ENCODE data around the gene GABRG3. TPM values are rescaled to one million over a fixed set of nuclear protein-coding genes. Genes with fewer than 3 reads are reported as not detected.

GABRG3 gene
- total and polyA plus RNA-seq, 2 donors (not counting 3 experiments of a cell fraction or from before 2014, with no cell fraction given), result not detected

GRCh38 chr15:26954403-26954802, 16.6 kb upstream of the GABRG3 start:
- dilution Hi-C loops (cut with MboI; ENCODE audit: extremely low pct_ligation_motif_present, low sequenced_read_pairs), result no loop called here

GRCh38 chr15:26967719-26968269, 3.2 kb upstream of the GABRG3 start:
- no TSS peak for BruUV-seq (replicated peaks)
- dilution Hi-C loops (cut with MboI; ENCODE audit: extremely low pct_ligation_motif_present, low sequenced_read_pairs), result no loop called here
- Histone ChIP-seq H3K4me3 (replicated peaks in 1 of 3; ENCODE audit: insufficient read depth in 1 of 3, low read depth in 1 of 3, low read length in 3 of 3) (no peak overlapping the region), H3K9me1 (replicated peaks; ENCODE audit: control insufficient read depth, extremely low read depth, insufficient read depth, low read length) (no peaks in the 10 kb centered on the region), H3K4me2 (ENCODE audit: insufficient read depth, low read length) (no peak overlapping the region), H2AFZ (ENCODE audit: low read depth, low read length) (no peak overlapping the region), H3K27ac (ENCODE audit: insufficient read depth, low read depth, low read length) (no peak overlapping the region), H4K20me1 (replicated peaks; ENCODE audit: control insufficient read depth, extremely low read depth, insufficient read depth, low read length) (no peaks in the 10 kb centered on the region), H3K9me3 (replicated peaks; ENCODE audit: control insufficient read depth, insufficient read depth, low read length) (no peaks in the 10 kb centered on the region), H3K36me3 (ENCODE audit: control insufficient read depth in 2 of 2, extremely low read depth in 1 of 2, insufficient read depth in 2 of 2, low read length in 2 of 2) (no peaks in the 10 kb centered on the region), H3K27me3 (ENCODE audit: control insufficient read depth in 2 of 2, insufficient read depth in 2 of 2, low read length in 2 of 2) (peaks cover 0 to 4% of the 10 kb centered on the region in 2 experiments), H3K4me1 (ENCODE audit: control insufficient read depth, extremely low read depth, insufficient read depth, low read length) (no peaks in the 10 kb centered on the region), H3K79me2 (ENCODE audit: control insufficient read depth, insufficient read depth, low read length) (no peaks in the 10 kb centered on the region), H3K9ac (replicated peaks; ENCODE audit: extremely low read depth, insufficient read depth, low read length) (no peak overlapping the region)
- TF ChIP-seq POLR2AphosphoS5 (IDR thresholded peaks at IDR 0.05; ENCODE audit: insufficient read depth, low read depth, low read length) (no peak), JUN (IDR thresholded peaks at IDR 0.05; ENCODE audit: borderline replicate concordance, insufficient read depth, insufficient read length, low read depth) (no peak), GATA2 (IDR thresholded peaks at IDR 0.05; ENCODE audit: insufficient read depth, insufficient read length, low read depth, low read length) (no peak), MYC (IDR thresholded peaks at IDR 0.05; ENCODE audit: low read depth, low read length) (no peak), FOS (IDR thresholded peaks at IDR 0.05; ENCODE audit: borderline replicate concordance, insufficient read depth, low read length) (no peak), EZH2 (IDR thresholded peaks at IDR 0.05; ENCODE audit: borderline replicate concordance, low read depth, low read length, severe bottlenecking) (no peak), POLR2A (IDR thresholded peaks at IDR 0.05; ENCODE audit: low read depth, low read length) (no peak)
- TF ChIP-seq, protein P1, sequence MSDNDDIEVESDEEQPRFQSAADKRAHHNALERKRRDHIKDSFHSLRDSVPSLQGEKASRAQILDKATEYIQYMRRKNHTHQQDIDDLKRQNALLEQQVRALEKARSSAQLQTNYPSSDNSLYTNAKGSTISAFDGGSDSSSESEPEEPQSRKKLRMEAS (IDR thresholded peaks at IDR 0.05; ENCODE audit: insufficient read depth, insufficient read length), result no peak
- TF ChIP-seq, protein P2, sequence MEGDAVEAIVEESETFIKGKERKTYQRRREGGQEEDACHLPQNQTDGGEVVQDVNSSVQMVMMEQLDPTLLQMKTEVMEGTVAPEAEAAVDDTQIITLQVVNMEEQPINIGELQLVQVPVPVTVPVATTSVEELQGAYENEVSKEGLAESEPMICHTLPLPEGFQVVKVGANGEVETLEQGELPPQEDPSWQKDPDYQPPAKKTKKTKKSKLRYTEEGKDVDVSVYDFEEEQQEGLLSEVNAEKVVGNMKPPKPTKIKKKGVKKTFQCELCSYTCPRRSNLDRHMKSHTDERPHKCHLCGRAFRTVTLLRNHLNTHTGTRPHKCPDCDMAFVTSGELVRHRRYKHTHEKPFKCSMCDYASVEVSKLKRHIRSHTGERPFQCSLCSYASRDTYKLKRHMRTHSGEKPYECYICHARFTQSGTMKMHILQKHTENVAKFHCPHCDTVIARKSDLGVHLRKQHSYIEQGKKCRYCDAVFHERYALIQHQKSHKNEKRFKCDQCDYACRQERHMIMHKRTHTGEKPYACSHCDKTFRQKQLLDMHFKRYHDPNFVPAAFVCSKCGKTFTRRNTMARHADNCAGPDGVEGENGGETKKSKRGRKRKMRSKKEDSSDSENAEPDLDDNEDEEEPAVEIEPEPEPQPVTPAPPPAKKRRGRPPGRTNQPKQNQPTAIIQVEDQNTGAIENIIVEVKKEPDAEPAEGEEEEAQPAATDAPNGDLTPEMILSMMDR (IDR thresholded peaks at IDR 0.05; ENCODE audit: extremely low read depth in 1 of 2, insufficient read depth in 1 of 2, low read depth in 1 of 2, low read length in 2 of 2), result no peak
- POLR2A ChIA-PET, result no interaction called here
- DNase-seq (ENCODE audit: low read depth, low spot score), result no peak
- no peak for FAIRE-seq
- intact Hi-C loops (cut with micrococcal nuclease), result no loop called here
- CTCF ChIA-PET, result no interaction called here

More at GRCh38 chr15:26954403-26954802, 16.6 kb upstream of the GABRG3 start:
- Histone ChIP-seq H3K4me1 (ENCODE audit: control insufficient read depth, extremely low read depth, insufficient read depth, low read length) (no peaks in the 10 kb centered on the region), H3K9me3 (replicated peaks; ENCODE audit: control insufficient read depth, insufficient read depth, low read length) (no peaks in the 10 kb centered on the region), H3K36me3 (ENCODE audit: control insufficient read depth in 2 of 2, extremely low read depth in 1 of 2, insufficient read depth in 2 of 2, low read length in 2 of 2) (no peaks in the 10 kb centered on the region), H2AFZ (ENCODE audit: low read depth, low read length) (no peak overlapping the region), H4K20me1 (replicated peaks; ENCODE audit: control insufficient read depth, extremely low read depth, insufficient read depth, low read length) (no peaks in the 10 kb centered on the region), H3K4me3 (replicated peaks in 1 of 3; ENCODE audit: insufficient read depth in 1 of 3, low read depth in 1 of 3, low read length in 3 of 3) (no peak overlapping the region), H3K4me2 (ENCODE audit: insufficient read depth, low read length) (no peak overlapping the region), H3K27me3 (ENCODE audit: control insufficient read depth in 2 of 2, insufficient read depth in 2 of 2, low read length in 2 of 2) (no peaks in the 10 kb centered on the region), H3K9ac (replicated peaks; ENCODE audit: extremely low read depth, insufficient read depth, low read length) (no peak overlapping the region), H3K9me1 (replicated peaks; ENCODE audit: control insufficient read depth, extremely low read depth, insufficient read depth, low read length) (no peaks in the 10 kb centered on the region), H3K27ac (ENCODE audit: insufficient read depth, low read depth, low read length) (no peak overlapping the region), H3K79me2 (ENCODE audit: control insufficient read depth, insufficient read depth, low read length) (no peaks in the 10 kb centered on the region)
- TF ChIP-seq EZH2 (IDR thresholded peaks at IDR 0.05; ENCODE audit: borderline replicate concordance, low read depth, low read length, severe bottlenecking), result no peak
- no peak for TF ChIP-seq GATA2 (IDR thresholded peaks at IDR 0.05; ENCODE audit: insufficient read depth, insufficient read length, low read depth, low read length)
- no peak for TF ChIP-seq POLR2AphosphoS5 (IDR thresholded peaks at IDR 0.05; ENCODE audit: insufficient read depth, low read depth, low read length)
- TF ChIP-seq POLR2A (IDR thresholded peaks at IDR 0.05; ENCODE audit: low read depth, low read length), result no peak
- no peak for TF ChIP-seq JUN (IDR thresholded peaks at IDR 0.05; ENCODE audit: borderline replicate concordance, insufficient read depth, insufficient read length, low read depth)
- TF ChIP-seq FOS (IDR thresholded peaks at IDR 0.05; ENCODE audit: borderline replicate concordance, insufficient read depth, low read length), result no peak
- FAIRE-seq (no peak), DNase-seq (ENCODE audit: low read depth, low spot score) (no peak)
- ChIA-PET CTCF (no interaction called here), POLR2A (no interaction called here)
- no TSS peak for BruUV-seq (replicated peaks)
- intact Hi-C loops (cut with micrococcal nuclease), result no loop called here

Measured in endothelial cell of umbilical vein (primary cell).